ENCODE data around the gene RGPD8.
"Not testable (repeated sequence)": the region's sequence is repeated elsewhere in the genome, so short reads cannot be mapped to it uniquely, and the experiment has no call there.

The RGPD8 gene

DNA sequence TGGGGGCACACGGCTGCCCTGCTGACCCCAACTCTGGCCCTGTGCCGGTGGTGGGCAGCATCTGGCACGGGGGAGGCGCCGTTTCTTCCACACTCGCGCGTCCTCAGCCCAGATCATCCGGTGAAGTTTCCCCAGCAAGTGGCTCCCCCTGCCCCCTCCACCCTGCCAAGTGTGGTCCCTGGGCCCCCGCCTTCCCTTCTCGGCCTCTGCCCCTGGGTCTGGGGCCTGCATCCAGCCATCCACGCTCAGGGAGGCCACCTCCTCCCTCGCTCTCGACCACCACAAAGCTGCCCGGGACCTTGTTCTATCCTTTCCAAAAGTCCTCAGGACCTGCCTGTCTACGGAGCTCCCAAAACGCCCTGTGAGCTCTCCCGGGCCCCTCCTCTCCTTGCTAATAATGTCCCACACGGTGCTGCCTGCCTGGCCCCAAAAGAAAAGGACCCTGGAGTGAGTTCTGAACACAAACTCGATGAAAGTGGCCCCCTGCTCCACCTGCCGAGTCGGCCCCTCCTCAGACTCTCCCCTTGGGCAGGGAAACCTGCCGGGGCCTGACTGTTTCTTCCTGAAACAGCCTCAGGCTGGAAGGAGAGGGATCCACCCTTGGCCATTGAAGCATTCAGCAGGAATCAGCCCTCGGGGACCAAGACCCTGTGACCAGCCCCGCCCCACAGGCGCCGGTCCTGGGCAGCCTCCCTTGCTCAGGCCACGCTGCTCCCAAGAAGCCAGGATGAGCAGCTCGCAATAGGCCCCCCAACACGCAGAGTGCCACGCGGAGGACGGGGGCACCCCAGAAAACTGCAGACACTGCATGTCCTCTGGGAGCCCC, 1.7 kb upstream of the RGPD8 start:
- not testable (repeated sequence) for DNase-seq

DNA sequence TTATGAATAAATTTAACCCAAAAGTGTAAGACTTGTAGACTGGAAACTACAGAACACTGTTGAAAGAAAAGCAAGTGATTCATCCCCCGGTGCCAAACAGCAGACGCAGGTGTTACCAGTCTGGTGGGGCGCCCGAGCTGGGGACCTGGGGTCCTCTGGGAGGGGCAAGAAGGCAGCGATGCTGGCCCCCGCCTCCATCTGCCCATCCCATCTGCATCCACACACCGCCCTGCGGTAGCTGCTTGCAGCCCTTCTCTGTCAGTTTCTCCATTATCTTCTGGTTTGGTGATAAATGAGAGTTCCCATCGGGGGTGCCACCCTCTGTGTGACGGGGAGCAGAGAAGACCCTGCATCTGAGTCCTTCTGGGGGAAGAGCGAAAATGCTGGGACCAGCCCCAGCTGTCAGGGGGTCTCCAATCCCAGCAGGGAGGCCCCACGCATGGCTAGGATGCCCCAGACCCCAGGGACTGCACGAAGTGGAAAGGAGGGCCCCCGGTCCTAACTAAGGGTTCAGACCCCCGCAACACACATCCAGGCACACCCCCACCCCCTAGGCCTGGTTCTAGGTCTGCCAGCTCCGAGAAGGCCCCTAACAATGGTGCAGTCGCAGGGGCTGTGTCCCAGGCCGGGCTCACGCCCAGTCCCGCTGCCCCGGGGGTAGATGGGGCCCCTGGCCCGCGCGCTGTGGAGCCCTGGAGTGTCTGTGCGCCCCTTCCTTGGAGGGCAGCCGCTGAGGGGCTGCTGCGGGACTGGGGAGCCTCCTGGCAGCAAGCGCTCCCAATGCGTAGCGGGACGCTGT, 686 bp upstream of the RGPD8 start:
- DNase-seq = no peak

DNA sequence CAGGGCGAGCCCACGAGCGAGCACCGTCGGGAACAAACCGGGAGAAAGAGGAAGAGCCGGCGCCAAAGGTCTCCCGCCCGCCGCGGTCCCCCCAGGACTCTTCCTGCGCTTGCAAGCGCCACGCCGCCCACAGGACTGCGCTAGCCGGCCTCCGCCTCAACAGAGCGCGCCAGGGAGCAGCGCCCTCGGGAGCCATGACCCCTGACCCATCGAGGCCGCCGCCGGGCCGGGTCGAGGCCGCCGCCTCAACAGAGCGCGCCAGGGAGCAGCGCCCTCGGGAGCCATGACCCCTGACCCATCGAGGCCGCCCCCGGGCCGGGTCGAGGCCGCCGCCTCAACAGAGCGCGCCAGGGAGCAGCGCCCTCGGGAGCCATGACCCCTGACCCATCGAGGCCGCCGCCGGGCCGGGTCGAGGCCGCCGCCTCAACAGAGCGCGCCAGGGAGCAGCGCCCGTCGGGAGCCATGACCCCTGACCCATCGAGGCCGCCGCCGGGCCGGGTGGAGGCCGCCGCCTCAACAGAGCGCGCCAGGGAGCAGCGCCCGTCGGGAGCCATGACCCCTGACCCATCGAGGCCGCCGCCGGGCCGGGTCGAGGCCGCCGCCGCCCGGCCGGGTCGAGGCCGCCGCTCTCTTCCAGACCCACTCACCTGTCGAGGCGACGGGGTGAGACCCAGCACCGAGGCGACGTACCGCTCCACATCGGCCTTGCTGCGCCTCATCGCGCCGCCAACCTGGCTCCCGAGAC, 538 bp downstream of the RGPD8 start:
- not testable (repeated sequence) for DNase-seq

DNA sequence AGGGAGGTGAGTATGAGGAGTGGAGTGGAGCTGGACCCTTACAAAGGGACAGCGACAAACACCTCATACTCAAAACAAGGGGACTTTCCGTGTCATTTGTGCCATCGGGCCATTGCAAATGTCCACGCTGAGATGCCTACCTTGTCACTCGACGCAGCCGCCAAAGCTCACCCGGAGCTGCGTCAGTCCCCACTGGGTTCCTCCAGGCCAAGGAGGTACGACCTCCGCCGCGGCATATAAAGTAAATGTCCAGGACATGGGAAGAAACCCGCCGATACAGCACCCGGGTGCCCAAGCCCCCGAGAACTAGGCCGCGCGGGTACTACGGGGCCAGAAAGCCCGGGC, 1.1 kb downstream of the RGPD8 start:
- DNase-seq = not testable (repeated sequence)

DNA sequence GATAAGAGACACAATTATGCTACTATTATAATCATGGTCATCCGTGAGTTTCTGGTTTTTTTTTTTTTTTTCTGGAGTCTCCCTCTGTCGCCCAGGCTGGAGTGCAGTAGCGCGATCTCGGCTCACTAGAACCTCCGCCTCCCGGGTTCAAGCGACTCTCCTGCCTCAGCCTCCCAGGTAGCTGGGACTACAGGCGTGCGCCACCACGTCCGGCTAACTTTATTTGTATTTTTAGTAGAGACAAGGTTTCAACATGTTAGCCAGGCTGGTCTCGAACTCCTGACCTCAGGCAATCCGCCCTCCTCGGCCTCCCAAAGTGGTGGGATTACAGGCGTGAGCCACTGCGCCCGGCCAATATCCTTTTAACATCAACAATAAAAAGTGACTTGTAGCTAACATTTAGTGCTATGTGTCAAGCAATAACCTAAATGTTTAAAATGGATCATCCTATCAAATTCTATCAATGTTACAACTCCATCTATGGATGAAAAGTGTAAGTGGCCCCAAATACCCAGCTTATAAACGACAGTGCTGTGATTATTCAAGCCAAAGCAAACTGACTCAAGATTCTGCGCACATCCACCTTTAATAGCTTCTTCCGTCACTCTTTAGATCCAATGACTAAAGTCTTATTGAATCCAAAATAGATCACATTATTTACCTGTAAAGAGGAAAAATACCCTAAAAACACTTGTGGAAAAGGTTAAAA, 1.7 kb downstream of the RGPD8 start:
- DNase-seq = not testable (repeated sequence)

DNA sequence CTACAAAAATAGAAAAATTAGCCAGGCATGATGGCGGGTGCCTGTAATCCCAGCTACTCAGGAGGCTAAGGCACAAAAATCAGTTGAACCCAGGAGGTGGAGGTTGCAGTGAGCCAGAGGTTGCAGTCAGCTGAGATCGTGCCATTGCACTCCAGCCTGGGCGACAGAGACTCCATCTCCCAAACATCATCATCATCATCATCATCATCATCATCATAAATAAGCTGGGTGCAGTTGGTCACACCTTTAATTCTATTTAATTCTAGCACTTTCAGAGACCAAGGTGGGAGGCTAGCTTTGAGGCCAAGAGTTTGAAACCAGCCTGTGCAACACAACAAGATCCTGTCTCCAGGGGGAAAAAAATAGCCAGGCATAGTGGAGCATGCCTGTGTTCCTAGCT, 8.9 kb downstream of the RGPD8 start:
- DNase-seq = not testable (repeated sequence)

DNA sequence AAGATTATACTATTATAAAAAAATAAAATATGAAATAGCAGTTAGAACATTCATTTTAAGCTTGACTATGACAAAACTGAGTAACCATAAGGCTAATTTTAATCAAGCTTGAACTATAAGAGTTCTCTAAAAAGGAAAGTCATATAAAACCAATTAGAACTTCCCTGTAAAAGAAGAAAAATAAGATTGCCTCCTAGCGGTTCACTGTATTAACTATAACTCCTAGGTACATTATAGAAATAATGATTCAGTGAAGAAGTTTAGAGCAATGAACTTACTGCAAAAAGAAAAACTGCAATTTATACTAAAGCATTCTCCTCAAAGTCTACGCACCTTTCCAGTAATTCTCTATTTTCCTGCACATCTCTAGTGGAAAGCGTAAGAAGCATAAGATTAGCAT, 16.6 kb downstream of the RGPD8 start:
- DNase-seq = not testable (repeated sequence)

DNA sequence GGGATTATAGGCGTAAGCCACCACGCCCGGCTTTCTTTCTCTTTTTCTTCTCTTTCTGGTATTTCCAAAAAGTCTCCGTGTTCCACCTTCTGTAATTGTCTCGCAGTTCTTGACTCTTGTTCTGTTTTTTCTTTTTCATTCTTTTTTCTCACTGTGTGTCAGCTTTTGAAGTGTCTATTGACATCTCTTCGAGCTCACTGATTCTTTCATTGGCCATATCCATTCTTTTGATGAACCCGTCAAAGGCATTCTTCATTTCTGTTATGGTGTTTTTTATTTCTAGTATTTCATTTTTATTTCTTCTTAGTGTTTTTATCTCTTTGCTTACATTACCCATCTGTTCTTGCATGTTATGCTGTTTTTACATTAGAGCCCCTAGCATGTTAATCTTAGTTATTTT, 73.4 kb downstream of the RGPD8 start:
- DNase-seq = not testable (repeated sequence)

DNA sequence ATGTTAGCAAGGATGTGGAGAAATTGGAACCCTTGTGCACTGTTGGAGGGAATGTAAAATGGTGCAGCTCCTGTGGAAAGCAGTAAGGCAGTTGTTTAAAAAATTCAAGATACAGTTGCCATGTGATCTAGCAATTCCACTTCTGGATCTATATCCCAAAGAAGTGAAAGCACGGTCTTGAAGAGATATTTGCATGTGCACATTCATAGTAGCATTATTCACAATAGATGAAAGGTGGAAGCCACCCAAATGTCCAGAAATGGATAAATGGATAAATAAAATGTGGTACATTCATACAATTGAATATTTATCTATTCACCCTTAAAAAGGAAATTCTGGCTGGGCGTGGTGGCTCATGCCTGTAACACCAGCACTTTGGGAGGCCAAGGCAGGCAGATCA, 79.1 kb downstream of the RGPD8 start:
- not testable (repeated sequence) for DNase-seq

DNA sequence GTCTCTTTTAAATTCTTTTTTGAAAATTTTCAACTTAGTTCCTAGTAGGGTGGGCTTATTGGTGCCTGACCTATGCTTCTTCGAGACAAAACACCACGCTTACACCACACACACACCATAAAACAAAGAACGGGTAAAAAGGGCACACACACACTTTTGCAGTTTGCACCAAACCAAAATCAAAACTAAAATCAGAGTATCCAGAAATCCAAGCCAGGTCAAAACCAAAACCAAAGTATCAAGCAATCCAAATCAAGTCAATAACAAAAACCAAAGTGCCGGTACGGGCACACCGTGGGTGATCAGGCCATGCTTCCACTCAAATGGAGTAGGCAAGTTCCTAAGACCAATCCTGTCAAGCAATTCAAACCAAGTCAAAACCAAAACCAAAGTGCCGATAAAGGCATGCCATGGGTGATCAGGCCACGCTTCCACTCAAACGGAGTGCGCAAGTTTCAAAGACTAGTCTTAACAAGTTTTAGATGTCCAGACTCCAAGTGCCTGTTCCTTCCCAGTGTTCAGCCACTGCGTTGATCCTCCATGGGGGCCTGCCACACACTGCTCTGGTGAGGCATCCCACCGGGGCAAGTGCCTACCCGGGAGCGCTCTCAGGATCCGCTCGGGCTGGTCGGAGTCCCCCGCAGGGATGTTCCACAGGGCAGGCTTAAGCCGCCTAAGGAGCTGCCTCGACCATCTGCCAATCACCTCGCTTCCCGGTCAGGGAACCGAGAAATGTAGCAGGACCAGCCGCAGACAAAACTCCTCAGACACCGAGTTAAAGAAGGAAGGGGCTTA, 80.4 kb downstream of the RGPD8 start:
- not testable (repeated sequence) for DNase-seq

DNA sequence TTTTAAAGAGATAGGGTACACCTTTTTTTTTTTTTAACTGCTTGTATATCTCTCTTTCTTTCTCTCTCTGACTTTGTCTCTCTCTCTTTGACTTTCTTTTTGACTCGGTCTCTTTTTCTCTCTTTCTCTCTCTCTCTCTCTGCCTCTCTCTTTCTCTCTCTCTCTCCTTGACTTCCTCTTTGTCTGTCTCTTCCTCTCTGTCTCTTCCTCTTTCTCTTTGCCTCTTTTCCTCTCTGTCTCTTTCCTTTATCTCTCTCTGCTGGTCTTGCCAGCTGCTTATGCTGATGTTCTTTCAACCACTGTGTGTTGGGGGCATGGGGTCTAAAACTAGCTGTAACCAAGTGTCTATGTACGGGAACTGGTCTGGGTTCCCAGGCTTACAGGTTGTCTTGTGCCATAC, 81.2 kb downstream of the RGPD8 start:
- not testable (repeated sequence) for DNase-seq

DNA sequence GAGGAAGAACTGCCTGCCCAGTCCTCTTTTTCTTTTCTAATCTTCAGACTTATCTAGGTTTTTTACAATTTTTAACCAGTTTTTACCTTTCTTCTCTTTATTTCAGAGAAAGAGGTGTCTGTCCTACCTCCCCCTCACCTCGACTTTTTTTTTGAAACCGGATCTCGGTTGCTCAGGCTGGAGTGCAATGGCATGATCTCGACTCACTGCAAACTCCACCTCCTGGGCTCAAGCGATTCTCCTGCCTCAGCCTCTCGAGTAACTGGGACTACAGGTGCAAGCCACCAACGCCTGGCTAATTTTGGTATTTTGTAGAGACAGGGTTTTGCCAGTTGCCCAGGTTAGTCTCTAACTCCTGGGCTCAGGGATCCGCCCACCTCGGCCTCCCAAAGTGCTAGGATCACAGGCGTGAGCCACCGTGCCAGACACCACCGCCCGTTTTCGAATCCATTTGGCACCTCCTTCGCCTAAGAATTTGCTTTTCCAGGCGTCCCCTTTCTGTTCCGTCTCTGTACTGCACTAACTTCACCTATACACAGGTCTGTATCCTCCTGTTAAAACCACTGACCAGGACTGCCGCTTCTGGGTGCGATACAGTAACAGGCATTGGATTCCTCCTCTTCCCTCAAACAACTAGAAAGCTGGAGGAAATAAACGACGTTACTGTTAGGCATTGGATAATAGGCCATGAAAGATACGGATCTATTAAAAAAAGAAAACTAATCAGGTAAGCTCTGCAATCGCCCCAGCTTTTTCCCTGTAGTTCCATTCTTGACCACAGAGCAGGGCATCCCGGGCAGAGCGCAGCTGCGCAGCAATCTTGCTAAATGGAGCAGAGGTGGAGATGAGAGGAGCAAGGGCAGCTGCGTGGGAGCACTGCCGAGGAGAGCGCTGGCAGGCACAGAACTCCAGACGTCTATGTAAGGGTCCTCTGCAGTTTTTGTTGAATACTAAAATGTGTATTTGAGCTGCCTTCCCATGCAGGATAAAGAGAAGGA, 88.1 kb downstream of the RGPD8 start:
- DNase-seq = no peak

DNA sequence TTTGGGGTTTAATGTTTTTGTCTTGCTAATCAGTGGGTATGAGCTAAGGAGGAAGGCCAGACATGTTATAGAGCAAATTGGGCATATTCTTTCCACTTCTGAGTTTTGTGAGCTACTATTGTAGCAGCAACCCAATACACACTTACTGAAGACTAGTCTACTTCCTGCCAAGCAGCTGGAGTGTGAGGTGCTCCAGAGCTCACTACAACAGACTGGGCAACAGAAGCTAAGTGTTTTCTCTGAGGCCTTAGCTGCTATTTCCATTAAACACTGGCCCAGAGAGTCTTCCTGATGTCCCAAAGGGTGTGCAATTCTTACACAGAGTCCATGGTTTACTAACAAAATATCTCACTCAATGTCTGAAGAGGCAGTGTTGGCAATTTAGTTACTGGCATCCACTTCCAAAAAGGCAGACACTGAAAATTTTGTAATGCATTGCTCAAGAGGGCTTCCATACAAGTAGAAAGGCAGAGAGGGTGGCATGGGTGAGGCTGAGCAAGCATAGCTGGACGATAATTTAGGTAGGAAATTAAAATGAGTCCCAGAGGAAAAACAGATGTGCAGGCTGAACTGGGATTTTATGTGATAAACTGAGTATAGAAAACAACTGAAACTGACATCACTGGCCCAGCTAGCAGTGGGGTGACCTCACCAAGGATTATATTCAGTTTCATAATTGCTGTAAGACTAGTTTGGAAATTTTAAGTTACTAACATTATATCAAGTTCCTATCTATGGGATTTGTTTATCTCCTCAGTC, 89.4 kb downstream of the RGPD8 start:
- no peak for DNase-seq

DNA sequence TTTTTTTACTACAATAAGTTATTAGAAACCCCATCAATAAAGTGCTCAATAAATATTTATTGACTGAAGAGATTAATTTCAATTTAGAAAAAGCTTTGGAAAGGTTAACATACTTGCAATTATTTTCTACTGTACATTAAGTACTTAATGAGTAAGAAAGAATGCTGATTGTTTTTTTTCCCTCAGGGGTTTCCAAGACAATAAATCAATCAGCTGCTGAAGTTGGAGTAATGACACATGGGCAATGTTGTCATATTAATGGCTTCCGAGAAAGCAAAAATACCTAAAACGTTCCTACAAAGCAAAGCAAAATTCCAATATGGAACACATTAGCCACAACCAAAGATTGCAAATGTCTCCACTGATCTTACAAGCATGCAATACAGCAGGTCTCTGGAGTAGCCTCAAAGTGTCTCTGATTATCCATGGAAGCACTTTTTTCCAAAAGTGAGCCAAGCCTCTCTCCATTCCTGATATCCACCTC, 91.3 kb downstream of the RGPD8 start:
- no peak for DNase-seq

DNA sequence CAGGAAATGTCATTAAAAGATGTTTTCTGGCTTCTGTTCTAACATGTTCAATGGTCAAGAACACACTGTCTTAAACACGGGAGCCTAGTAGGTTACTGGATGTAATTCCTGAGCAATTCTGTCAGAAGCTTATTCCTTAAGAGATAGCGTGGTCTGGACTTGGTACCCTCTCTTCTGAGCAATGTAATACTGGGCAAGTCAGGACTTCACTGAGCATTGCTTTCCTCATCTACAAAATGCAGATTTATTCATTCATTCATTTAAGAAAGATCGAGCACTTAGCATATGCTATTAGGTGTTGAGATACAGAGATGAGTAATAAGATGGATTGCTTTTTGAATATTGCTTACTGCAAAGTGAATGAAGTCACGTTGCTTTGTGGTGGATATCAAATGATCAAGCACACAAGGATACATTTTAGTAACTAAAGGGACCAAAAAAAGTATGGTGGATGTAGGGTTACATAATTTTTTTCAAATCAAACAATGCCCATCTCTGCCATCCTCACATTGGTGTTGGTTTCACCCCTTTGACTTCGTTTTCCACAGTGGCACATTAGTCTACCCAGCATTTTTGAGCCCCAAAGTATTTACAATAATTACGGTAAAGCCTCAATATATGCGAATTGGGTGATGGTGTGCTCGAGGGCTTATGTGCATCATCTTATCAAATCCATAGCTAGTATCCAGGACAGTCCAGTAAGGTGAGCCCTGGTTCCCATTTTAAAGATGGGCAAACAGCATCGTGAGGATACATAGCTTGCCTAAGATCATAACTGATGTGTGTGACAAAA, 92.8 kb downstream of the RGPD8 start:
- DNase-seq = no peak

DNA sequence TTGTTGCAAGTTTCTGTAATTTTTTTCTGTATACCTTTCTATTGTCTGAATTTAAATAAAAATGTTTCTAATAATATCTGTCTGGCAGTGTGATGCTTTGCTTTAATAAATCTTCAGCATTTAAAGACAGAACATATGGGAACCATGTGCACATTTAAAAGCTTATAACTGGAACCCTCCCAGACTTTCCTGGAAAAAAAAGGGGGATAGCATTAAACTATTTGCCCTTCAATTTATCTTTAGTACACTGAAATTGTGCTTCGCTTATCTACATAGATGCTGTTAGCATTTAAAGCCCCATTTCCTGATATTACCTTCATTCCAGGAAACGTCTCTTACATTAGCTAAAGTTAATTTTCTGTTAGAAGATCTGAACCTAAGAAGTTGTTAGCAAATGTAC, 93.5 kb downstream of the RGPD8 start:
- DNase-seq = no peak

DNA sequence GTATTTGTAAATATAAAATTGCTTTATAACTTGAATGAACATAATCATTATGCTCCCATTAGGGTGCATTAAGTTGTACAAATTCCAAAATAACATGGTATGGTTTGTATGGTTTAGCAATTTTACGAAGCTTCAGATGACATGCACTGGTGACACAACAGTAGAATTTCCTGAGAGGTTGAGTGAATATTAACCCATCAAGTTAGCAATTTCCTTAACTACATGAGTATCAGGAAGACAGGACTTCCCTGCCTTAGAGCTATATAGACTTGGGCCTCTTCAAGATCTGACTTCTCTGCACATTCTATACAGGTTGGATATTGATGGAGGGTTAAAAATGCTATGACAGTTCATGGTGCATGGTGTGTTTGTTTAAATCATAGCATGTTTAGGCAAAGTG, 97.8 kb downstream of the RGPD8 start:
- DNase-seq = no peak

DNA sequence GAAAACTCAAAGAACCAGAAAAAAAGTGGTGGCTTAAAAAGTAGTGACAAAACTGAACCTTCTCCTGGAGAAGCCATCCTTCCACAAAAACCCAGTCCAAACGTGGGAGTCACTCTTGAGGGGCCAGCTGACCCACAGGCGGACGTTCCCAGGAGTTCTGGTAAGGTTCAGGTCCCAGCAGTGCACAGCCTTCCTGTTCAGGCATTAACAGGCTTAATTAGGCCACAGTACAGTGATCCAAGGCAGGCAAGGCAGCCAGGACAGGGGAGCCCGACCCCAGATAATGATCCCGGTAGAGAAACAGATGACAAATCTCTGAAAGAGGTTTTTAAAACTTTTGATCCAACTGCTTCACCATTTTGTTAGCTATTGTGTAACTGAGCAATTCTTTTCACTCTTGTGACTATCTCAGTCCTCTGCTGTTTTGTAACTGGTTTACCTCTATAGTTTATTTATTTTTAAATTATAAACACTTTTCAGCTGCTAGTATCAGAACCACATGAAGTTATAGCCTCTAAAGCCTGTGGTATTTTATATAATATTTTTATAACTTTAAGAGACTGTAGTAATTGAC, 101.2 kb downstream of the RGPD8 start:
- no peak for DNase-seq

DNA sequence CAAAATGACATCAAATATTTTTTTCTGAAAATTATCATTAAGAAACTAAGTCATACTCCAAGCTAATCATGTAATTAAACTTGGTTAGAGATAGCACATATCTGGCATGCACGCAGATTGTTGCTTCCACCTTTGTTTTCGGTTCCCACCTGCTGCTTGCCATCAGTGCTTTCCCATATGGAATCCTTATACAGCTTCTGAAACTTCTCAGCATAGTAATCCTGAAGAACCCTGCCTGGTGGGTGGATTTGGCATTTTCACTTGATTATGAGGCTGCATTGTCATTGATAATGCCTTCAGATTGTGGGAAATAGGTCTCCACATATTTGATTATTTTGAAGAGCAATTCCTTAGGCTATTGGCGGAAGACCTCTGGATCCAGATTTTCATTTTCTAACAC, 110.5 kb downstream of the RGPD8 start:
- no peak for DNase-seq
